HG03432 (cell line): Measurements from ENCODE around the gene SIGLEC7.
"Not testable (repeated sequence)": the region's sequence is repeated elsewhere in the genome, so short reads cannot be mapped to it uniquely, and the experiment has no call there.

Experiments used
- ATAC-seq: cut with Tn5 transposase; IDR thresholded peaks from one replicate; pipeline ENCODE4 v1.9.1; 2021; ENCODE audit warnings: mild to moderate bottlenecking, moderate library complexity; ENCODE audit not compliant: unreplicated experiment

The SIGLEC7 gene

GRCh38 chr19:51137792-51138425 is 4.2 kb upstream of the SIGLEC7 start:
- ATAC-seq = no peak

GRCh38 chr19:51138549-51138979 is 3.5 kb upstream of the SIGLEC7 start:
- ATAC-seq = no peak

- ATAC-seq = no peak
Measured at GRCh38 chr19:51139299-51140014, 2.6 kb upstream of the SIGLEC7 start.

- ATAC-seq = no peak
Measured at GRCh38 chr19:51140441-51140840, 1.7 kb upstream of the SIGLEC7 start.

- no peak for ATAC-seq
Measured at GRCh38 chr19:51141181-51141580, 920 bp upstream of the SIGLEC7 start.

GRCh38 chr19:51142809-51143475 is 841 bp downstream of the SIGLEC7 start:
- ATAC-seq = not testable (repeated sequence)

- ATAC-seq = no peak
Measured at GRCh38 chr19:51143486-51143885, 1.4 kb downstream of the SIGLEC7 start.

GRCh38 chr19:51144482-51145045 is 2.5 kb downstream of the SIGLEC7 start:
- ATAC-seq = no peak

GRCh38 chr19:51145916-51146493 is 3.9 kb downstream of the SIGLEC7 start:
- no peak for ATAC-seq

- no peak for ATAC-seq
Measured at GRCh38 chr19:51146751-51147150, 4.7 kb downstream of the SIGLEC7 start.

GRCh38 chr19:51147663-51148062 is 5.6 kb downstream of the SIGLEC7 start:
- no peak for ATAC-seq

GRCh38 chr19:51148580-51148979 is 6.5 kb downstream of the SIGLEC7 start:
- ATAC-seq = no peak

- no peak for ATAC-seq
Measured at GRCh38 chr19:51150627-51151026, 8.5 kb downstream of the SIGLEC7 start.

- ATAC-seq = no peak
Measured at GRCh38 chr19:51156710-51157109, 14.6 kb downstream of the SIGLEC7 start.

GRCh38 chr19:51157265-51157664 is 15.2 kb downstream of the SIGLEC7 start:
- no peak for ATAC-seq

- ATAC-seq = no peak
Measured at GRCh38 chr19:51158474-51159129, 16.5 kb downstream of the SIGLEC7 start.

GRCh38 chr19:51159656-51160055 is 17.6 kb downstream of the SIGLEC7 start:
- no peak for ATAC-seq

GRCh38 chr19:51161266-51161665 is 19.2 kb downstream of the SIGLEC7 start:
- ATAC-seq = no peak

- no peak for ATAC-seq
Measured at GRCh38 chr19:51161867-51162496, 19.9 kb downstream of the SIGLEC7 start.

- ATAC-seq = no peak
Measured at GRCh38 chr19:51163257-51163656, 21.2 kb downstream of the SIGLEC7 start.
